Ovary (tissue), 3 donors: ENCODE measurements around the gene GRID2.

Experiments used
- EP300 ChIP-seq: sonication (generic); formaldehyde crosslinking; IDR thresholded peaks from one replicate; pipeline ENCODE4 v1.6.1; 2017; ENCODE audit warnings: antibody characterized with exemption
- POLR2A ChIP-seq: fragments of 450-650 bp; IDR thresholded peaks from one replicate; pipeline ENCODE4 v1.6.1; 2017; ENCODE audit warnings: antibody characterized with exemption, mild to moderate bottlenecking, moderate library complexity
- TF ChIP-seq, protein P1 (sequence below), 3 donors: fragments of 450-650 bp in 2 of 3; fragments of 200-600 bp in 1 of 3; IDR thresholded peaks; one replicate each; pipeline versions ENCODE4 v1.5.1 to v1.8.0; 2016 to 2022; ENCODE audit warnings: antibody characterized with exemption in 3 of 3, mild to moderate bottlenecking in 1 of 3
- donor health status: DM: no; HTN: no; CAD: no.

DNA sequence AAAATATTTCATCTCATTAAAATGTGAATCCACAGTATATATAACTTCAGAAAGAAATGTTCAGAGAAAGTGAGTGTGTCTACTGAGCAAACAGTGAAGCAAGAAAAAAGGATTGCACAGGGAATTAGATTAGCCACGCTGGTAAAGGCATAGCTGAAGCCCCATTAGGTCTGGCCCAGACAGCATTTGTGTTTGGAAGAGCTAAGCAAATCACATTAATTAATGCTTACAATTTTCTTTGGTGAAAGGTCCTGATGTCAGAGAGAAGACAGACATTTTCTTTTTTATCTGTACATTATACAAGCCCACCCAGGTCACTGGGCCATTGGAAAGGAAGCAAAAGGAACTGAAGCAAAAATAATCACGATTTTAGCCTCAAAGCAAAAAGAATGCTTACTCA, 354.6 kb downstream of the GRID2 start:
- TF ChIP-seq POLR2A (no peak), EP300 (no peak)
- TF ChIP-seq, protein P1, sequence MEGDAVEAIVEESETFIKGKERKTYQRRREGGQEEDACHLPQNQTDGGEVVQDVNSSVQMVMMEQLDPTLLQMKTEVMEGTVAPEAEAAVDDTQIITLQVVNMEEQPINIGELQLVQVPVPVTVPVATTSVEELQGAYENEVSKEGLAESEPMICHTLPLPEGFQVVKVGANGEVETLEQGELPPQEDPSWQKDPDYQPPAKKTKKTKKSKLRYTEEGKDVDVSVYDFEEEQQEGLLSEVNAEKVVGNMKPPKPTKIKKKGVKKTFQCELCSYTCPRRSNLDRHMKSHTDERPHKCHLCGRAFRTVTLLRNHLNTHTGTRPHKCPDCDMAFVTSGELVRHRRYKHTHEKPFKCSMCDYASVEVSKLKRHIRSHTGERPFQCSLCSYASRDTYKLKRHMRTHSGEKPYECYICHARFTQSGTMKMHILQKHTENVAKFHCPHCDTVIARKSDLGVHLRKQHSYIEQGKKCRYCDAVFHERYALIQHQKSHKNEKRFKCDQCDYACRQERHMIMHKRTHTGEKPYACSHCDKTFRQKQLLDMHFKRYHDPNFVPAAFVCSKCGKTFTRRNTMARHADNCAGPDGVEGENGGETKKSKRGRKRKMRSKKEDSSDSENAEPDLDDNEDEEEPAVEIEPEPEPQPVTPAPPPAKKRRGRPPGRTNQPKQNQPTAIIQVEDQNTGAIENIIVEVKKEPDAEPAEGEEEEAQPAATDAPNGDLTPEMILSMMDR (IDR thresholded peaks at IDR 0.05), result no peak
